Panc1 (cell line): ENCODE results near the gene NTRK2. TPM values are rescaled to one million over a fixed set of nuclear protein-coding genes. Genes with fewer than 3 reads are reported as not detected.

Experiments
- ATAC-seq: fragments of 200-7000 bp; cut with Tn5 transposase; 2 replicates; pipeline ENCODE4 v1.9.1; 2020; ENCODE audit warnings: mild to moderate bottlenecking, moderate library complexity
- BruUV-seq: library from RNA; stranded (reverse); fragments of 400-500 nt; replicated peaks from 2 replicates; lab custom pipeline; 2021; lab: Mats Ljungman, UMichigan
- CTCF ChIA-PET: fragments of 300-600 bp; sonication (Branson Sonifier 250); formaldehyde crosslinking; loops from one replicate; lab custom pipeline; 2022; ENCODE audit warnings: antibody characterized with exemption; lab: Charles Lee
- POLR2A ChIA-PET: fragments of 300-600 bp; sonication (Branson Sonifier 250); formaldehyde crosslinking; loops from one replicate; lab custom pipeline; 2022; ENCODE audit warnings: antibody characterized with exemption; lab: Charles Lee
- DNase-seq: peaks from one replicate; pipeline ENCODE4 v3.0.0-alpha.2; 2010; ENCODE audit warnings: low read depth, low spot score
- H3K27ac ChIP-seq: 2 replicates; pipeline ENCODE4 v1.5.1; 2011; ENCODE audit warnings: mild to moderate bottlenecking, low read length, inconsistent platforms
- H3K27me3 ChIP-seq: fragments of 200-500 bp; sonication (Bioruptor generic); 2 replicates; pipeline ENCODE4 v1.6.0; 2014; ENCODE audit warnings: low read length, inconsistent platforms; ENCODE audit not compliant: control insufficient read depth, insufficient read depth
- H3K36me3 ChIP-seq: fragments of 200-500 bp; sonication (Bioruptor generic); 2 replicates; pipeline ENCODE4 v1.5.1; 2014; ENCODE audit warnings: inconsistent platforms, mild to moderate bottlenecking, low read length, moderate library complexity; ENCODE audit not compliant: control insufficient read depth, insufficient read depth
- H3K4me1 ChIP-seq: 2 replicates; pipeline ENCODE4 v1.5.1; 2011; ENCODE audit warnings: inconsistent platforms, mild to moderate bottlenecking, low read length, moderate library complexity; ENCODE audit not compliant: control insufficient read depth, insufficient read depth
- H3K4me3 ChIP-seq, 2 experiments: 2 replicates each; pipeline ENCODE4 v1.5.1; 2011 to 2012; ENCODE audit warnings: low read depth in 2 of 2, low read length in 2 of 2, mild to moderate bottlenecking in 2 of 2, inconsistent platforms in 1 of 2, moderate library complexity in 1 of 2
- H3K9me3 ChIP-seq: fragments of 200-500 bp; sonication (Bioruptor generic); 2 replicates; pipeline ENCODE4 v1.5.1; 2014; ENCODE audit warnings: low read depth, mild to moderate bottlenecking, inconsistent platforms, low read length, moderate library complexity; ENCODE audit not compliant: control insufficient read depth, insufficient read depth
- POLR2AphosphoS5 ChIP-seq: IDR thresholded peaks from 2 replicates; pipeline ENCODE4 v1.6.1; 2012; ENCODE audit warnings: mild to moderate bottlenecking, low read depth, low read length, moderate library complexity
- SIN3A ChIP-seq: IDR thresholded peaks from 2 replicates; pipeline ENCODE4 v1.6.1; 2012; ENCODE audit warnings: low read depth, mild to moderate bottlenecking, low read length, moderate library complexity, borderline replicate concordance; ENCODE audit not compliant: insufficient read depth
- TCF7L2 ChIP-seq: IDR thresholded peaks from 2 replicates; pipeline ENCODE4 v1.6.1; 2011; ENCODE audit warnings: mild to moderate bottlenecking, low read depth, low read length, inconsistent platforms
- in situ Hi-C: cut with HindIII; loops from 2 replicates; pipeline ENCODE4 v1.10.0; 2016; ENCODE audit warnings: low sequenced_read_pairs, low pct_unique_long_range_greater_than_20kb
- intact Hi-C: fragments of 100-400 bp; cut with micrococcal nuclease; formaldehyde crosslinking; loops from one replicate; pipeline ENCODE4 v1.10.0; 2022; ENCODE audit not compliant: unreplicated experiment
- total RNA-seq: library from RNA; stranded (reverse); gene quantifications from one replicate; pipeline ENCODE4 v1.2.1, GENCODE V29; 2021; ENCODE audit not compliant: unreplicated experiment
- TF ChIP-seq, protein P1 (sequence below): fragments of 450-650 bp; IDR thresholded peaks from 2 replicates; pipeline ENCODE4 v1.5.1; 2017; ENCODE audit warnings: mild to moderate bottlenecking
- TF ChIP-seq, protein P2 (sequence below), 2 experiments: IDR thresholded peaks; 2 replicates each; pipeline ENCODE4 v1.6.1; 2011 to 2012; ENCODE audit warnings: low read depth in 2 of 2, control low read depth in 1 of 2, low read length in 1 of 2, mild to moderate bottlenecking in 1 of 2, moderate library complexity in 1 of 2; ENCODE audit not compliant: insufficient read depth in 1 of 2

The NTRK2 gene
- total RNA-seq, 1 experiment from 2014 or later = 0.23 TPM

DNA sequence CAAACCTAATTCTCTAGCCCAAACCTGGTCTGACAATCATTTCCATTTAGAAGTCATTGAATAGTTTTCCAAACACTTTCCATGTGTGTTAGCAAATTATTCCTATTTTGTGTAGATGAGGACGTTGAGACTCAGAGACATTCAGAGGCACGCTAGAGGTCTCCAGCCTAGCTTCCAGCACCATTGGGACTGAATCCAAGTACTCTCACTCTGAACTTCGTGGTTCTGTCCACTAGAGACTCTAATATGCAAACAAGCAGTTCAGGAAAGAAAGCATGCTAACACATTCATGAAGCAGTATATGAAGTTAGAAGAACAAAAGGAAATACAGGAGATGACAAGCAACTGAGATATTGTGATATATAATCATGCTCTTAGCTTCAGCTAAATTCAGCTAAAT, 354.8 kb downstream of the NTRK2 start:
- Histone ChIP-seq H3K4me1 (no peaks in the 10 kb centered on the region), H3K9me3 (no peaks in the 10 kb centered on the region), H3K4me3 (no peak overlapping the region), H3K36me3 (no peaks in the 10 kb centered on the region), H3K27ac (no peak overlapping the region), H3K27me3 (no peaks in the 10 kb centered on the region)
- in situ Hi-C loops = no loop called here
- ChIA-PET POLR2A (no interaction called here), CTCF (no interaction called here)
- intact Hi-C loops = no loop called here
- ATAC-seq = no peak
- TF ChIP-seq TCF7L2 (no peak), SIN3A (no peak), POLR2AphosphoS5 (no peak)
- TF ChIP-seq, protein P1, sequence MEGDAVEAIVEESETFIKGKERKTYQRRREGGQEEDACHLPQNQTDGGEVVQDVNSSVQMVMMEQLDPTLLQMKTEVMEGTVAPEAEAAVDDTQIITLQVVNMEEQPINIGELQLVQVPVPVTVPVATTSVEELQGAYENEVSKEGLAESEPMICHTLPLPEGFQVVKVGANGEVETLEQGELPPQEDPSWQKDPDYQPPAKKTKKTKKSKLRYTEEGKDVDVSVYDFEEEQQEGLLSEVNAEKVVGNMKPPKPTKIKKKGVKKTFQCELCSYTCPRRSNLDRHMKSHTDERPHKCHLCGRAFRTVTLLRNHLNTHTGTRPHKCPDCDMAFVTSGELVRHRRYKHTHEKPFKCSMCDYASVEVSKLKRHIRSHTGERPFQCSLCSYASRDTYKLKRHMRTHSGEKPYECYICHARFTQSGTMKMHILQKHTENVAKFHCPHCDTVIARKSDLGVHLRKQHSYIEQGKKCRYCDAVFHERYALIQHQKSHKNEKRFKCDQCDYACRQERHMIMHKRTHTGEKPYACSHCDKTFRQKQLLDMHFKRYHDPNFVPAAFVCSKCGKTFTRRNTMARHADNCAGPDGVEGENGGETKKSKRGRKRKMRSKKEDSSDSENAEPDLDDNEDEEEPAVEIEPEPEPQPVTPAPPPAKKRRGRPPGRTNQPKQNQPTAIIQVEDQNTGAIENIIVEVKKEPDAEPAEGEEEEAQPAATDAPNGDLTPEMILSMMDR = no peak
- TF ChIP-seq, protein P2, sequence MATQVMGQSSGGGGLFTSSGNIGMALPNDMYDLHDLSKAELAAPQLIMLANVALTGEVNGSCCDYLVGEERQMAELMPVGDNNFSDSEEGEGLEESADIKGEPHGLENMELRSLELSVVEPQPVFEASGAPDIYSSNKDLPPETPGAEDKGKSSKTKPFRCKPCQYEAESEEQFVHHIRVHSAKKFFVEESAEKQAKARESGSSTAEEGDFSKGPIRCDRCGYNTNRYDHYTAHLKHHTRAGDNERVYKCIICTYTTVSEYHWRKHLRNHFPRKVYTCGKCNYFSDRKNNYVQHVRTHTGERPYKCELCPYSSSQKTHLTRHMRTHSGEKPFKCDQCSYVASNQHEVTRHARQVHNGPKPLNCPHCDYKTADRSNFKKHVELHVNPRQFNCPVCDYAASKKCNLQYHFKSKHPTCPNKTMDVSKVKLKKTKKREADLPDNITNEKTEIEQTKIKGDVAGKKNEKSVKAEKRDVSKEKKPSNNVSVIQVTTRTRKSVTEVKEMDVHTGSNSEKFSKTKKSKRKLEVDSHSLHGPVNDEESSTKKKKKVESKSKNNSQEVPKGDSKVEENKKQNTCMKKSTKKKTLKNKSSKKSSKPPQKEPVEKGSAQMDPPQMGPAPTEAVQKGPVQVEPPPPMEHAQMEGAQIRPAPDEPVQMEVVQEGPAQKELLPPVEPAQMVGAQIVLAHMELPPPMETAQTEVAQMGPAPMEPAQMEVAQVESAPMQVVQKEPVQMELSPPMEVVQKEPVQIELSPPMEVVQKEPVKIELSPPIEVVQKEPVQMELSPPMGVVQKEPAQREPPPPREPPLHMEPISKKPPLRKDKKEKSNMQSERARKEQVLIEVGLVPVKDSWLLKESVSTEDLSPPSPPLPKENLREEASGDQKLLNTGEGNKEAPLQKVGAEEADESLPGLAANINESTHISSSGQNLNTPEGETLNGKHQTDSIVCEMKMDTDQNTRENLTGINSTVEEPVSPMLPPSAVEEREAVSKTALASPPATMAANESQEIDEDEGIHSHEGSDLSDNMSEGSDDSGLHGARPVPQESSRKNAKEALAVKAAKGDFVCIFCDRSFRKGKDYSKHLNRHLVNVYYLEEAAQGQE (IDR thresholded peaks at IDR 0.05; ENCODE audit: insufficient read depth in 1 of 2, low read depth in 2 of 2, low read length in 1 of 2) = no peak
- BruUV-seq = no TSS peak
- DNase-seq = no peak

DNA sequence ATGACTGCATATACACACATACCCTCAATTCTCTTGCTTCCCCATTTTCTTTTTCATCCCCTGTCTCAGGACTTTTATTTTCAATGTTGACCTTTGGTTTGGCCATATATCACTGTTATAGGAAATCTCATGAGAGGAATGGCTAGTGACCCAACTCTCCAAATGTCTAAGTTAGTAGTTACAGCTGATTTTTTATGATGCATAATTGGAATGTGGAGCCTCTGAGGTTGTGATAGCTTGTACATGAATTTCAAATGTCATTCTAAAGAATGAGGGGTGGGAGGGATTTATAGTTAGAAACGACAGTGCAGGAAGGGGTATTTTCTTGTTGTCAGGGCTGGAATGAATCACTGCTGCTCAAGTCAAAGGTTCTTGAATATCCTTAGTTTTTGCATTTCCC, 356.1 kb downstream of the NTRK2 start:
- no peaks in the 10 kb centered on the region for H3K27me3 ChIP-seq
- TF ChIP-seq SIN3A (no peak), TCF7L2 (no peak), POLR2AphosphoS5 (no peak)
- TF ChIP-seq, protein P1 = no peak
- TF ChIP-seq, protein P2 (IDR thresholded peaks at IDR 0.05; ENCODE audit: insufficient read depth in 1 of 2, low read depth in 2 of 2, low read length in 1 of 2) = no peak
- no peaks in the 10 kb centered on the region for H3K9me3 ChIP-seq
- ChIA-PET POLR2A (no interaction called here), CTCF (no interaction called here)
- no TSS peak for BruUV-seq
- H3K4me1 ChIP-seq = no peaks in the 10 kb centered on the region
- intact Hi-C loops = no loop called here
- H3K27ac ChIP-seq = no peak overlapping the region
- no peak for ATAC-seq
- H3K36me3 ChIP-seq = no peaks in the 10 kb centered on the region
- DNase-seq = no peak
- in situ Hi-C loops = no loop called here
- no peak overlapping the region for H3K4me3 ChIP-seq
